Measurements from ENCODE around the gene LCT. TPM values are rescaled to one million over a fixed set of nuclear protein-coding genes. Genes with fewer than 3 reads are reported as not detected.
"Not testable (repeated sequence)": the region's sequence is repeated elsewhere in the genome, so short reads cannot be mapped to it uniquely, and the experiment has no call there.

LCT gene
- under 1 TPM in 1 of 2 donors, not detected in 1; 0.27 TPM for total RNA-seq
- long read RNA-seq: 0 reads

DNA sequence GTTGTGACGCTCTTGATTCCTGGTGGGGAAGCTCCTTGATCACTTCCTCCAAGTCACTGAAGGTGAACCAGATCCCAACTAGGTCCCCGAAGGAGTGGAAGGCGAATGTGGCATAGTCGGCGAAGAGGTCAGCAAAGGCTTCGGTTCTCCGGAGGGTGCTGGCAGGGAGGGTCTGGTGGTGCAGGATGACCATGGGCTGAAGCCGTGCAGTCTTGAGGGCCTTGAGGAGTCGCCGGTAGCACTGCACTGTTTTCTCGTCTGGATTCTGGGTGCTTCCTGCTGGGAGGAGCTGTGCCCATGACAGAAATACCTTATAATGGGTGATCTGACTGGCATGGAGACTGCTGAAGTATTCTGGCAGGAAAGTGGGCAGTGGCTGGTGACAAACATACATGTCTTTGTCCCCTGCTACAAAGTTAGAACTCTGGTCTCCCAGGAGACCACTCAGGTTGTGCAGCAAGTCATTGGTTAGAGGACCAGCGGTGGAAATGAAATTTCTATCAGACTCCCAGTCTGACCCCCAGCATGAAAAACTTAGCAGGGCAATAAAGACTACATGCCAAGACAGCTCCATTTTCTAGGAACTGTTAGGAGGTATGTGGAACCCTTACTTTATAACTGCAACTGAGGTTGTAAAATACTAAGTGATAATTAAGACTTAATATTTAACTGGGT is at the start of gene LCT:
LCT (minus strand) TSS at position 589 of the 675 bp plus-strand sequence; CDS start at position 574, 15 bp downstream.
- no peak for ATAC-seq
- DNase-seq: no peak

DNA sequence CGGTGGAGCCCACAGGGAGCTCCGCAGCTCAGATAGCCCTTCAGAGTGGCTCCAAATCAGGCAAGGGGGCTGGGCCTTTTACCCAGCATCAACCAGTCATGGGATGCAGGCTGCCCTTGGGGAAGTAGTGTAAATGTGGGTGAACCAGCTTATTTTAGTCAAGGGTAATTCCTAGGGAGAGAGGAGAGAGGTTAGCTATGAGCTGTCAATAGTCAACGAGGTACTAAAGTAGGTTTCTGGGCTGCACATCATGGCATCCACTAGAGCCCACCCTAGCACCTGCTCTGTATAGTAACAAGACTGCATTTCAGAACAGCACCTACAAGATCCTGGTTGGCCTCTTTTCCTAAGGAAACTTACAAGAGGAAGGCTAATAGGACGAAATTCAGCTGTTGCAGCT is 48.7 kb upstream of the LCT start:
- ATAC-seq (no peak), DNase-seq (no peak)
- intact Hi-C loops (cut with DNase I, micrococcal nuclease): no loop called here

More for the DNA sequence above, at the start of gene LCT:
- intact Hi-C loops (cut with DNase I, micrococcal nuclease): no loop called here

DNA sequence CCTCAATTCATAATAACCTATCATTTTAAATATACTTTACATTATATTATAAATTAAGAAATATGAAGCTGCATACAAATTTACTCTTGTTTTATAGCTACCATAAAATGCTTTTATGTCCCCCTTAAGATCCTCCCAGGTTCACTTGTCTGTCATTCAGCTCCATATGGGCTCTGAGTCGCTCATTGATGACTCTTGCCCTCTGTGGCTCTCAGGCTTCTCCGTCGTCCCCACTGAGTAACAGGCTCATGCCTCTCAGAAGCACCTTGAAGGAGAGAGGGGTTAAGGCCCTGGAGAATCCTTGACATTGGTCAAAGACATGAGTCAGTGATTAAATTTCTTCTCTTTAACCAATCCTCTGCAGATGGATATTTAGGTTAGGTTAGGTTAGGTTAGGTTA is 45.4 kb upstream of the LCT start:
- intact Hi-C loops (cut with DNase I, micrococcal nuclease): no loop called here
- ATAC-seq (no peak), DNase-seq (no peak)

DNA sequence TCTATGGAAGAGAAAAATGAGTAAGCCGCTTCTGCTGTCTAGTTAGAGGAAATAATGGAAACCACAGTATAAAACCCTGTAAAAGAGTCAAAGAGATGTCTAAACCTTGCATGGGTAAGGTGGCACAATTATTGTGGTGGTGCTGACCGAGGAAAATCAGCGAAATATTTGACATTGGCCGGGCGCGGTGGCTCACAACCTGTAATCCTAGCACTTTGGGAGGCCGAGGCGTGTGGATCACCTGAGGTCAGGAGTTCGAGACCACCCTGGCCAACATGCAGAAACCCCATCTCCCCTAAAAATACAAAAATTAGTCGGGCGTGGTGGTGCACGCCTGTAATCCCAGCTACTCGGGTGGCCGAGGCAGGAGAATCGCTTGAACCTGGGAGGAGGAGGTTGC is 39.8 kb upstream of the LCT start:
- intact Hi-C loops (cut with DNase I, micrococcal nuclease): not testable (repeated sequence)
- DNase-seq (peak in 1 of 2 donors; percentile 23), ATAC-seq (peak; percentile 2)

DNA sequence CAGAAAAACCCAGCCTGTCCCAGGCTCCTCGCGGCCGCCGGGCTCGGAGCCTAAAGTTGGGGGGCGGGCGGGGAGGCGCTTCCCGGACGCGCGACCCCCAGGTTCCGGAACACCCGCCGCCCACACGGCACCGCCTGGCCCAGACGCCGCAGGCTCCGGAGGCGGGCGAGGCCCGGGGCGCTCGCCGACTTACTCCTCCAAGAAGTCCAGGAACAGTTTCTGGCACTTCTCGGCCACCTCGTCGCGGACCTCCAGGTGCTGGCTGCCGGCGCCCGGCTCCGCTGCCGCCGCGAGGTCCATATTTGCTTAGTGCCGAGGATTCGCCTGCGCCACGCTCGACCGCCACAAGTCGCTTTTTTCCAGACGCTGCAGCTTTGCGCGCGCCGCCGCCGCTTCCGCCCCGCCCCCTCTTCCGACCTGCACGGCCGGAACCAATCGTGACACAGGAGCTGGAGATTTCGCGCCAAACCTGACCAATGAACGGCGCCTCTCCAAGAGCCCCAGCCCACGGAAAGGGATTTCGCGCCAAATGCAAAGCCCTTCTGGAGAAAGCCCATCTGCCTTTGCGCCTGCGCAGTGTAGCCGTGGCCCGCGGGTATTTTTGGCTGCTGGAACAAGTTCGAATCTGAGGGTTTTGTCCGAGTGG is 39.2 kb upstream of the LCT start, which contains the start of gene MCM6:
MCM6 (minus strand) TSS at position 378 of the 646 bp plus-strand sequence; CDS start at position 300, 78 bp downstream.
- peak; percentile 99 for ATAC-seq
- intact Hi-C loops (cut with DNase I, micrococcal nuclease): no loop called here
- DNase-seq: peak; percentile 97 to 99

DNA sequence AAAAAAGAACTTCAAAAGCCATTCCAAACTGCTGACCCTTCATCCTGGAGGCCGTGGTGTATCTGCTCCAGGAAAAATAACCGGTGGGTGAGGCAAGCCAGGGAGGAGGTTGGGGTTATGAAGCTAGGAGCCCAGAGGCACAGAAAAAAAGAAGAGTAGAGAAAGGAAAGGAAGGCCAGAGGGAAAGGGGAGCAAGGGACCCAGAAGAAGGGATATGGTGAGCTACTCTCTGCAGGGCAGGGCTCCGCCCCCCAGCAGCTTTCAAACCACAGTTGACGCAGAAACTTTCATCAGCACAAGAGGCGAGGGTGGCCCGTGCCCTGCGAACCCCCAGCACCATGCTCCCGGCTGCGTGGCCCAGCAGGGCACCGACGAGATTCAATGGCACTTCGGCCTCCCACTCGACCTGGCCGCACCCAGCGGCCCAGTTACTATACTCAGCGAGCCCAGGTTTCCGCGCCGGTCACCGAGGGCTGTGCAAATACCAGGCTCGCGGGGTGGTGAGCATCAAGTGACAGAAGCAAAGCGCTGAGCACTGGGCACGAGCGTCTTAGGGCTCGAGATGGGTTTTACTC is 38.6 kb upstream of the LCT start:
- peak; percentile 39 to 68 for DNase-seq
- intact Hi-C loops (cut with DNase I, micrococcal nuclease): no loop called here
- ATAC-seq: peak; percentile 69

DNA sequence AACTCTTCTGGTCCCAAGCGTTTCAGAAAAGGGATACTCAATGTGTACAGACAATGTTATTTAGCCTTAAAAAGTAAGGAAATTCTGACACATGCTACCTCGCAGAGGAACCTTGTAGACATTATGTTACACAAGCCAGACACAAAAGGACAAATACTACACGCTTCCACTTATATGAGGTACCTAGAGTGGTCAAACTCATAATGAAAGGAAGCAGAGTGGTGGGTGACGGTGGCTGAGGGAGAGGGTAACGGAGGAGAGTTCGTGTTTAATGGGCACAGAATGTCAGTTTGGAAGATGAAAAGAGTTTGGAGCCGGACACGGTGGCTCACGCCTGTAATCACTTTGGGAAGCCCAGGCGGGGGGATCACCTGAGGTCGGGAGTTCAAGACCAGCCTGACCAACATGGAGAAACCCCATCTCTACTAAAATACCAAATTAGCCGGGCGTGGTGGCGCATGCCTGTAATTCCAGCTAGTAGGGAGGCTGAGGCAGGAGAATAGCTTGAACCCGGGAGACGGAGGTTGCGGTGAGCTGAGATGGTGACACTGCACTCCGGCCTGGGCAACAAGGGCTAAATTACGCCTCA is 37.9 kb upstream of the LCT start:
- DNase-seq: peak in 1 of 2 donors; percentile 6
- intact Hi-C loops (cut with DNase I, micrococcal nuclease): no loop called here
- no peak for ATAC-seq

DNA sequence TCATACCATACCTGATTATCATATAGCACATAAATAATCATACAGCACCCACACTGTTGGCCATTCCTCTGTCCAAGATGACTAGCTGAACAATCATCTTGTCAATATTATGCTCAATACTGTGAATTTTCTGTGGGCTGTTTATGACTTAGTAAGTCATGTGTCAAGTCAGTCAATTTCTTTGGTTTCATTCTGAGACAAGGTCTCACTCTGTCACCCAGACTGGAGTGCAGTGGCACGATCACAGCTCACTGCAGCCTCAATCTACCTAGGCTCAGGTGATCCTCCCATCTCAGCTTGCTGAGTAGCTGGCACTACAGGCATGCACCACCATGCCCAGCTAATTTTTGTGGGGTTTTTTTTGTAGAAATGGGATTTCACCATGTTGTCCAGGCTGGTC is 33.6 kb upstream of the LCT start:
- no peak for ATAC-seq

DNA sequence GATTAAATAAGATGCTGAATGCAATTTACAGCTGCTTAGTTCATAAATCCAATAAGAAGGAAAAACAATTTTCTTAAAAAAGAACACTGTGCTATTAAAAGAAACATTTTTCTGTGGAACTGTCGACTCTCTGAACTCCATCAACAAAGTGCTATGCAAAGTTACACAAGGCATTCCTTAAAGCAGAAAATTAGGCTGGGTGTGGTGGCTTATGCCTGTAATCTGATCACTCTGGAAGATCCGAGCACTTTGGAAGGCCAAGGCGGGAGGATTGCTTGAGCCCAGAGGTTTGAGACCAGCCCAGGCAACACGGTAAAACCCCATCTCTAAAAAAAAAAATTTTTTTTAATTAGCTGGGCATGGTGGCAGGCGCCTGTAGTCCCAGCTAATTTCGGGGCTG is 26.2 kb upstream of the LCT start:
- intact Hi-C loops (cut with DNase I, micrococcal nuclease): no loop called here
- no peak for DNase-seq
- no peak for ATAC-seq

More for the DNA sequence above, 33.6 kb upstream of the LCT start:
- no peak for DNase-seq
- intact Hi-C loops (cut with DNase I, micrococcal nuclease): no loop called here

DNA sequence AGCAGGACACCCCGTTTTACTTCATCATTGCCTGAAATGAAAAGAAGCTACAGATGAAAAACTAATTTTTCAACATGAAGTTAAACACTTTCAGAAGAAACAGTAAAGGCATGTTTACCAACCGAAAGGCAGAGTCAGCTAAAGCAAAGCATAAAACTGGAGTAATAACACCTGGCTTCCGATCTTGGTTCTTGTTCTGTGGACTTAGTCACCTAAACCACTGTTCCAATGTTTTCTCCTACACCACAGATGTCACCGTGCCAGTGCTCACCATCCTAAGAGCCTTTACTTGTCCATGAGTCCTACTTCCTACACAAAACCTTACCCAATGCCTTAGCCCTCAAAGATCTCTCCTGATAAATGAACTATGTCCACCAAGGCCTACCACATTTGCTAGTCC is 25.7 kb upstream of the LCT start:
- DNase-seq (no peak), ATAC-seq (no peak)
- intact Hi-C loops (cut with DNase I, micrococcal nuclease): no loop called here

DNA sequence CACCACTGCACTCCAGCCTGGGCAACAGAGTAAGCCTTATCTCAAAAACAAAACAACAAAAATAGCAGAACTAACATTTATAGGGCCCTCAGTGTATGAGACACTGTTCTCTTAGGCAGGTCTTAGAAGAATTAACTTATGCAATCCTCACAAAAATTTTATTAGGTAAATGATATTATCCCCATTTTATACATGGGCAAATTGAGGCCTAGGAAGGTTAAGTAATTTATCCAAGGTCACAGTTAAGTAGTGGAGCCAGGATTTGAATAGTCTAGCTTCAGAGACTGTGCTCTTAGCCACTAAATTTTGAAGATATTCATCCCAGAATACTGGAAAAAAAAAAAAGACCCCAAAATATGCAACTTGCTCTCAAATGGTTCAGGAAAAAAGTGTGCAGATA is 16.4 kb upstream of the LCT start:
- intact Hi-C loops (cut with DNase I, micrococcal nuclease): no loop called here
- DNase-seq (no peak), ATAC-seq (no peak)

DNA sequence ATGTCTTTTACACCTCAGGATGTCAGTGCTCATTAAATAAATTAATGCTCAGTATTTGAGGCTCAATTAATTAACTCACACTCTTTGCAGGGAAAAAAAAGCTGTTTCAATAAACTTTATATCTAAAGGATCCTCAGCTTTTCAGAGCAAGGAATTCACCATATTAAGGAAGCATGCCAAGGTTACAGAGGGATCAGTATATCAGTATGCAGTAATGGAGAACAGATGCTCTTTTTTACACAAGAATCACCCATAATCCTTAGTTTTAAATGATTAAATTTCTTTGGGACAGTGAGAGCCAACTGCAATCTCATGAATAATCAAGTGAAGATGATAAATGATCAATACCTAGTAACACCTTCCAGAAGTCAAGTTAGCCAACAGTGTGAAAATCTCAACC is 14.9 kb upstream of the LCT start:
- DNase-seq (no peak), ATAC-seq (no peak)
- intact Hi-C loops (cut with DNase I, micrococcal nuclease): no loop called here

DNA sequence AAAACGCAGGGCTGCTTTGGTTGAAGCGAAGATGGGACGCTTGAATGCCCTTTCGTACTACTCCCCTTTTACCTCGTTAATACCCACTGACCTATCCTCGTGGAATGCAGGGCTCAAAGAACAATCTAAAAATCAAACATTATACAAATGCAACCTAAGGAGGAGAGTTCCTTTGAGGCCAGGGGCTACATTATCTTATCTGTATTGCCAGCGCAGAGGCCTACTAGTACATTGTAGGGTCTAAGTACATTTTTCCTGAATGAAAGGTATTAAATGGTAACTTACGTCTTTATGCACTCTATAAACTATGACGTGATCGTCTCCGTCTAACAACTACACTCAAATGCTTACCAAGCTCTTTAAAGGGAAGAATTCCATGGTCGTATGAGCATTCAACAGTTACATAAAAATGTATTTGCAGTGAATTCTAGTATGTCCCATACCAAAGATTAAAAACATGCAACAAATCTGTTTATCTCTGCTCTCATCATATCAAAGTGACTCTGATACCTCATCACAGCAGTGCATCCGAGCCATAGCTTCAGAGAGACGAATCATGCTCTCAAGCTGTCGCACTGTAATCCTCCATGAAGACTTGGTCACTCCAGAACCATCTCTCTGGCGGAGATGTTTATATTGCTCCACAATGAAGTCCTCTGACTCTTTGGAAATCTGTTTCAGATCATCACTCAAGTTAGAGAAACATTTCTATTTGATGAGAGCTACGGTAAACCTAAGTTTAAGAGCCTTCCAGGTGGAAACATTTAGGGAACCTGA is 14.1 kb upstream of the LCT start:
- ATAC-seq (no peak), DNase-seq (no peak)
- intact Hi-C loops (cut with DNase I, micrococcal nuclease): no loop called here

DNA sequence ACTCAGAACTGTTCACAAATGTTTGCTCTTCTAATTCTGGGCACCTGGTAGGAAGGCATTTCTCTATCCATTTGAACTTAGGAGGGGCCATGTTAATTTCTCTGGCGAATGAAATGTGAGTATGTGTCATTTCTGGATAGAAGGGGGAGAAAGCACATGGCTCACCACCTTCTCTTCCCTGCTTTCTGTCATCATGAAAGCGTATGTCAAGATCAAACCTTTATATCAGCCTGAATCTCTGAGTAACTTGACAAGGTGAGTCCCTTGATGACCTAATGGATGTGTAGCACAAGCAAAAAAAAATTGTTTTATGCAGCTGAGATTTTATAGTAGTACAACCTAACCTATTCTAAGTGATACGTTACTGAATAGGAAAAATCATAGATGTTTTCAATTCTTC is 12.1 kb upstream of the LCT start:
- ATAC-seq: no peak
- DNase-seq: no peak
- intact Hi-C loops (cut with DNase I, micrococcal nuclease): no loop called here

DNA sequence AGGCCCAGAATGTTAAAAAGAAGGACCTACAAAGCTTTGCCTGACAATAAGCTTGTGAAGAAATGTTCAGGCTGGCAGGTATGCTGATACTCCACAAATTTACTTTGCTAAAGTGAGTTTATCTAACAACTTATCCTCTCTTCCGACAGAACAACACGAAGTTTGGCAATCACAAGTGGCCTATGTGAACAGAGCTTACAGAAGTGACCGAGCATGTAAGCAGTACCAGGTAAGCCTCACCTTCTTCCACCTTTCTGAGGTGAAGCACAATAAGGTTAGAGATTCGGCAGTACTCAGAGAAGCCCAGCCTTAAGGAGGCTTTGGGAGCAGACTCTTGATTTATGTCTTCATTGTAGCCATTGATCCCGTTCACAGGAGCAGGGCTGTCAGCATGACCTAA is 9.0 kb upstream of the LCT start:
- no peak for ATAC-seq
- intact Hi-C loops (cut with DNase I, micrococcal nuclease): no loop called here
- DNase-seq: no peak

DNA sequence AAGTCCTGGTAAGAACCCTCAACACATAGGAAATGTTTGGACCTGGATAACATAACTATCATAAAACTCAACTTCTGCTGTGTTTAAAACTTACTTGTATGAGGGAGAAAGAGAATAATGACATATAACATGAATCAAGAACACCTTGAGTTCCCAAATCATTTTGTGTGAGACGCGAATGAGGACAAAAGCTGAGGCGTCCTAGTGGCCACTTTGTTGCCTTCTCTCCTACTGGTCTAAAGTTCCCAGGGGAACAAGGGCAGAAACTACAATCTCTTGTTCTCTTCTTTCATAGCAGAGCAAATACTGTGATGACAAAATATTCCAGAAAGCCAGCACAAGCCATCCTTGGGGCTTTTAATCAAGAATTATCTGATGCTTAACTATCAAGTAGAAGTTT is 8.3 kb upstream of the LCT start:
- DNase-seq: no peak
- no peak for ATAC-seq
- intact Hi-C loops (cut with DNase I, micrococcal nuclease): no loop called here

DNA sequence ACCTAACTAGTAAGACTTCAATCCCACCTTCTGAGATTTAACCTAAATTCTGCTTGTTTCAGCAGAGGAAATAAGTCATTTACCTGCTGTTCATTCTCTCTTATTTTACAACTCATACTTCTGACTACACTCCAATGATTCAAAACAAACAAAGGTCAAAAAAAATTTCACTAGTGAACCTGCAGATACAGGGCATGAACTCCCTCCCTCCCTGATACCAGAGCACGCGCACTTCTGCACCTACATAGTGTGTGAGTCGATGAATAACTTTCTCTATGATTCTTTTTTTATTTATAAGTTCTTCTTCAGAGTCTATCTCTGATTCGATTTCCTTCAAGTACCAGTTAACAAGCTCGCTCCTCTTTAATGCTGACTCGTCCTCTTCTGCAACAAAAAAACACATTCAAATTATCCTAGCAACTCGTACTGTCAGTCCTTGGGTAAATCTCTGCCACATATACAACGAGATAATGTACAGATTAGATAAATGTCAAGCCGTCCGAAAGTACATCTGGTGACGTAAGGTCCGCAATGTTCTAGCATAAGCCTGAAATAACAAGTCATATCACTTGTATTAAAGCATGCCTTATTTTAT is 7.4 kb upstream of the LCT start:
- intact Hi-C loops (cut with DNase I, micrococcal nuclease): no loop called here
- DNase-seq (no peak), ATAC-seq (no peak)

DNA sequence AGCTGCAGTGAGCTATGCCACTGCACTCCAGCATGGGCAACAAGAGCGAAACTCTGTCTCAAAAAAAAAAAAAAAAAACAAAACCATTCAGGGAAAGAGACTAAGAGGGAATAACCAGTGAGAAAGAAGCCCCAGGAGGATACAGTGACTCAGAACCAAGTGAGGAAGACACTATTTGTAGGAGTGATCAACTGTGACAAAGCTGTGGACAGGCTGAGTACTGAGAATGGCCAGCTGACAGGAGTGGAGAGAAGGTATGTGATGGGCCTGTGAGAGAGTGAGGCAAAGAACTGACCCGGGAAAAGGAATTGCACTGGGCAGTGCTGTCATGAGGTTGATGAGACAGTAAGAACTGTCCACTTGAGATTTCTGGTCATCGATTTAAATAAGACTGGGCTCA is 6.7 kb upstream of the LCT start:
- ATAC-seq: no peak
- intact Hi-C loops (cut with DNase I, micrococcal nuclease): no loop called here

DNA sequence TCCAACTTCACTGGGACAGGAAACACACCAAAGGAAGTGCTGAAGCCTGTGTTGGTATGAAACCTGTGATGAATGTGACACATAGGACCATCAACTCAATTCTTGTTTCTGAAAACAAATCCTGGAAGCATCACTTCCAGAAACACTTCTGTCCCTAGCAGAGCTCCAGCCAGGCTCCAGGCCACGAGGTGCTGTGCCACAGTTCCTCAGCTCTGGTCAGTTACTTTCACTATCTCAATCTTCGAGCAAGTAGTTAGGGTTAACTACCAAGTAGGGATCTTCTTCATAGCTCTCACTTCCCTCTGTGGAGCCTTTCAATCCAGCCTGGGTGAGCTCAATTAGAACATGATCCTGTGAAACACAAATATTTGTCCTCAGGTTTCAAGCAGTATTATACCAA is 3.6 kb upstream of the LCT start:
- intact Hi-C loops (cut with DNase I, micrococcal nuclease): no loop called here
- ATAC-seq: peak; percentile 62
- DNase-seq: peak in 1 of 2 donors; percentile 14

More for the DNA sequence above, 6.7 kb upstream of the LCT start:
- no peak for DNase-seq

All from left colon (tissue), 2 donors.